ENCODE results near the gene KCNT2.

Gene KCNT2

GRCh38 chr1:196385109-196385508 is 223.1 kb downstream of the KCNT2 start:
- Histone ChIP-seq H3K27me3 (ENCODE audit: control insufficient read depth in 1 of 2, insufficient read depth in 2 of 2, low read length in 2 of 2) (no peaks in the 10 kb centered on the region), H3K4me1 (ENCODE audit: control insufficient read depth in 1 of 2, insufficient read depth in 2 of 2, low read length in 2 of 2) (no peaks in the 10 kb centered on the region), H3K9ac (ENCODE audit: low read depth in 1 of 2, low read length in 2 of 2) (no peak overlapping the region), H3K36me3 (ENCODE audit: control insufficient read depth in 1 of 2, insufficient read depth in 2 of 2, low read length in 2 of 2) (no peaks in the 10 kb centered on the region), H3K27ac (ENCODE audit: low read depth, low read length) (no peak overlapping the region), H3K9me3 (ENCODE audit: control insufficient read depth in 1 of 2, low read length in 2 of 2) (no peaks in the 10 kb centered on the region), H3K4me3 (ENCODE audit: low read depth in 1 of 2, low read length in 2 of 2) (no peak overlapping the region)

- Histone ChIP-seq H3K9me3 (ENCODE audit: control insufficient read depth in 1 of 2, low read length in 2 of 2) (no peaks in the 10 kb centered on the region), H3K27ac (ENCODE audit: low read depth, low read length) (no peak overlapping the region), H3K27me3 (ENCODE audit: control insufficient read depth in 1 of 2, insufficient read depth in 2 of 2, low read length in 2 of 2) (no peaks in the 10 kb centered on the region), H3K36me3 (ENCODE audit: control insufficient read depth in 1 of 2, insufficient read depth in 2 of 2, low read length in 2 of 2) (no peaks in the 10 kb centered on the region), H3K9ac (ENCODE audit: low read depth in 1 of 2, low read length in 2 of 2) (no peak overlapping the region), H3K4me3 (ENCODE audit: low read depth in 1 of 2, low read length in 2 of 2) (no peak overlapping the region), H3K4me1 (ENCODE audit: control insufficient read depth in 1 of 2, insufficient read depth in 2 of 2, low read length in 2 of 2) (no peaks in the 10 kb centered on the region)
Observed at GRCh38 chr1:196382383-196382782, 225.9 kb downstream of the KCNT2 start.

DNA sequence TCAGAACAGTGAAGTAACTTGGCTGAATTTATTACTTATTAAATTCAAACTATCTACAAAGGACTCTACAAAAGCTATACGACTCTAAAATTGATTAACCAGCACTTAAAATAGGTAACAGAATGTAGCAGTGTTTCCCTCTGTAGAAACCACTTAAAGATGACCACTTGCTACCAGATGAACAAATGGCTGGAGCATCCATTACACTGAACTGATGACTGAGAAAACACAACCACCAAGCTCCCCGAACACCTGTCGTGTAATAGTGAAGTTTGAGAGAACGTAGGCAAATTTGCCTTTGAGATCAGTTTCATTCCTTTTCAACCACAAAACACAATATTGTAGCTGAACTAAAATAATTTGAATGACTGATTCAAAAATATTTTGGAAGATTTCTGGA is 226.7 kb downstream of the KCNT2 start:
- Histone ChIP-seq H3K36me3 (ENCODE audit: control insufficient read depth in 1 of 2, insufficient read depth in 2 of 2, low read length in 2 of 2) (no peaks in the 10 kb centered on the region), H3K9ac (ENCODE audit: low read depth in 1 of 2, low read length in 2 of 2) (no peak overlapping the region), H3K4me3 (ENCODE audit: low read depth in 1 of 2, low read length in 2 of 2) (no peak overlapping the region)

DNA sequence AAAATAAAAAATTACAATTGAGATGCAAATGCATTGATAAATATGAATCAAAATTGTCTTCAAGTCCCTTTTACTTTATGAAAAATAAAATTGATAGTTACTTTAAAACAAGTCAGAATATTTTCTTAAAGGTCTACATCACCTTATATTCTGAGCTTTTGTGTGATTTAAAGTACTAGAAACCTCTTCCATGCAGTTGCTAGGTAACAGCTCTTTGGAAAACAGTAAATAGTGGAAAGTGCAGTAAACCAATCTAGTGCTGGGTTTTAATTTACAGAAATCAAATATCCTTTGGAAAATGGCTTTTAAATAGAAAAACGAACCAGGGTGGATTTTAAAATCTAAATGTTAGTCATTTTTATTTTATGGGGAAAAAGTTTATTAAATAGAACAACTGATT is 227.9 kb downstream of the KCNT2 start:
- no peak overlapping the region for H3K27ac ChIP-seq (ENCODE audit: low read depth, low read length)

More for the DNA sequence above, 226.7 kb downstream of the KCNT2 start:
- H3K27ac ChIP-seq (ENCODE audit: low read depth, low read length) = no peak overlapping the region
- H3K9me3 ChIP-seq (ENCODE audit: control insufficient read depth in 1 of 2, low read length in 2 of 2) = no peaks in the 10 kb centered on the region
- H3K4me1 ChIP-seq (ENCODE audit: control insufficient read depth in 1 of 2, insufficient read depth in 2 of 2, low read length in 2 of 2) = no peaks in the 10 kb centered on the region
- H3K27me3 ChIP-seq (ENCODE audit: control insufficient read depth in 1 of 2, insufficient read depth in 2 of 2, low read length in 2 of 2) = no peaks in the 10 kb centered on the region

DNA sequence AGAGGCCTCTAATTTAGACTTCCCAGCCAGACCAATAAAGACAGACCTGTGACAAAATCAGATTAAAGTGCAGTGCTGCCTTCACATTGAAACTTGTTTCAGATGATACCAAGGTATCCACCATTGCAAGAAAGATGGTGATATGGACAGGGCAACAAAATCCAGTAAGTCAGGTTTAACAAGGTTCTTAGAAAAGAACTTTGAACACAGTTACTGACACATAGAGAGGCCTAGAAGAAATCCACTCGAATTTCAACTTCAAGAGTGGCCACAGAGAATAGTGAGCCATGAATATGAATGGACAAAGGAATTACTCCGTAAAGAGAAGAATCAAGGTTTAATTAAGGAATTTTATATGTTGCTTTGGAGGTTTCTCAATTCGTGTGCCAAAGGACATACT is 230.4 kb downstream of the KCNT2 start:
- no peak overlapping the region for H3K27ac ChIP-seq (ENCODE audit: low read depth, low read length)

More for the DNA sequence above, 227.9 kb downstream of the KCNT2 start:
- Histone ChIP-seq H3K9me3 (ENCODE audit: control insufficient read depth in 1 of 2, low read length in 2 of 2) (no peaks in the 10 kb centered on the region), H3K4me3 (ENCODE audit: low read depth in 1 of 2, low read length in 2 of 2) (no peak overlapping the region), H3K36me3 (ENCODE audit: control insufficient read depth in 1 of 2, insufficient read depth in 2 of 2, low read length in 2 of 2) (no peaks in the 10 kb centered on the region), H3K27me3 (ENCODE audit: control insufficient read depth in 1 of 2, insufficient read depth in 2 of 2, low read length in 2 of 2) (no peaks in the 10 kb centered on the region), H3K9ac (ENCODE audit: low read depth in 1 of 2, low read length in 2 of 2) (no peak overlapping the region), H3K4me1 (ENCODE audit: control insufficient read depth in 1 of 2, insufficient read depth in 2 of 2, low read length in 2 of 2) (no peaks in the 10 kb centered on the region)

GRCh38 chr1:196376630-196377328 is 231.5 kb downstream of the KCNT2 start:
- H3K9me3 ChIP-seq (ENCODE audit: control insufficient read depth in 1 of 2, low read length in 2 of 2) = no peaks in the 10 kb centered on the region
- no peak overlapping the region for H3K9ac ChIP-seq (ENCODE audit: low read depth in 1 of 2, low read length in 2 of 2)
- H3K27ac ChIP-seq (ENCODE audit: low read depth, low read length) = no peak overlapping the region
- H3K36me3 ChIP-seq (ENCODE audit: control insufficient read depth in 1 of 2, insufficient read depth in 2 of 2, low read length in 2 of 2) = no peaks in the 10 kb centered on the region
- no peaks in the 10 kb centered on the region for H3K4me1 ChIP-seq (ENCODE audit: control insufficient read depth in 1 of 2, insufficient read depth in 2 of 2, low read length in 2 of 2)
- no peak overlapping the region for H3K4me3 ChIP-seq (ENCODE audit: low read depth in 1 of 2, low read length in 2 of 2)
- H3K27me3 ChIP-seq (ENCODE audit: control insufficient read depth in 1 of 2, insufficient read depth in 2 of 2, low read length in 2 of 2) = no peaks in the 10 kb centered on the region

More for the DNA sequence above, 230.4 kb downstream of the KCNT2 start:
- H3K9me3 ChIP-seq (ENCODE audit: control insufficient read depth in 1 of 2, low read length in 2 of 2) = no peaks in the 10 kb centered on the region
- H3K27me3 ChIP-seq (ENCODE audit: control insufficient read depth in 1 of 2, insufficient read depth in 2 of 2, low read length in 2 of 2) = no peaks in the 10 kb centered on the region
- H3K9ac ChIP-seq (ENCODE audit: low read depth in 1 of 2, low read length in 2 of 2) = no peak overlapping the region
- no peaks in the 10 kb centered on the region for H3K36me3 ChIP-seq (ENCODE audit: control insufficient read depth in 1 of 2, insufficient read depth in 2 of 2, low read length in 2 of 2)
- H3K4me3 ChIP-seq (ENCODE audit: low read depth in 1 of 2, low read length in 2 of 2) = no peak overlapping the region
- H3K4me1 ChIP-seq (ENCODE audit: control insufficient read depth in 1 of 2, insufficient read depth in 2 of 2, low read length in 2 of 2) = no peaks in the 10 kb centered on the region

DNA sequence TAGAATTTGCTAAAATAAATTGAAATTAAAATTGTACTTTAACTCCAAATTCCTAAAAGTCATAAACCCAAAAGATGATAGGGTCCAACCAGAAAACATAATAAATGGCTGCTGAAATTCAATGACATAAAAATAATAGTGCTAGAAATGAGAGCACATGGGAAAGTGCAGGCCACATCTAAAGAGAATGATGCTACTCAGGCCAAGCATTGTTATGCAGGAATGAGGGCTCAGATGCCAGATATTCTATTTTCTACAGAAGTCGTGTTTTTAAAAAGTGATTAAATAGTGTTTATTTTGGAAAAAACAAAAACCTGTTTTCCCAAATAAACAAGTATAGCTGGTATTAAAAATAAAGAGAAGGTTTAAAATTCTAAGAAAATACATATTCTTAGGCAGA is 234.4 kb downstream of the KCNT2 start:
- H3K27me3 ChIP-seq (ENCODE audit: control insufficient read depth in 1 of 2, insufficient read depth in 2 of 2, low read length in 2 of 2) = no peaks in the 10 kb centered on the region
- H3K4me1 ChIP-seq (ENCODE audit: control insufficient read depth in 1 of 2, insufficient read depth in 2 of 2, low read length in 2 of 2) = no peaks in the 10 kb centered on the region
- H3K9ac ChIP-seq (ENCODE audit: low read depth in 1 of 2, low read length in 2 of 2) = no peak overlapping the region
- no peak overlapping the region for H3K4me3 ChIP-seq (ENCODE audit: low read depth in 1 of 2, low read length in 2 of 2)
- no peaks in the 10 kb centered on the region for H3K36me3 ChIP-seq (ENCODE audit: control insufficient read depth in 1 of 2, insufficient read depth in 2 of 2, low read length in 2 of 2)
- H3K9me3 ChIP-seq (ENCODE audit: control insufficient read depth in 1 of 2, low read length in 2 of 2) = no peaks in the 10 kb centered on the region
- H3K27ac ChIP-seq (ENCODE audit: low read depth, low read length) = no peak overlapping the region

DNA sequence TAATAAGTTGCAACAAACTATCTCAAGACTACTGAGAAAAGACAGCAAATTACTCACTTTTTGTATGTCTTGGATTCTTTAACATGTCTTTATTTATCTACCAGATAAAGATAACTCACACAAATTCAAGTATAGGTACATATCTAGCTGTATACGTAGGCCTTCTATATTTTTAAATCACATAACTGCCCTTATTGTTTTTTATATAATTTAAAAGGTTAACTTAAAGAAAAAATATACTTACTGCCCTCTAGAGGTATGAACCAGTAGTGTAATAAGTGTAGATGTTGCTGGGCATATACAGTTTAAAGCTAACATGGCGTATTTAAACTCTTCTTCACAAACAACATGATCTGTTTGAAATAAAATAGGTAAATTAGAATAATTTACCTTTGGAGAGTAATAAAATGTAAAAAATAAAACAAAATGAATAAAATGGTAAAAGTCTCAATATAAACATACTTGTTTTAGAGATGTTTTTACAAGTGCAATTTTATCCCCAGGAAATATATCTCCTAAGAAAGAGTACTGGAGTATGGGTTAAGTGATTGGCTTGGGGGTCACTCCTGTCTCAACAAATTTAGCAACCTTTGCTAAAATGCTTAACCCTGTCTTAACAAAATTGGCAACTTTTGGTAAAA is 235.2 kb downstream of the KCNT2 start:
- Histone ChIP-seq H3K9ac (ENCODE audit: low read depth in 1 of 2, low read length in 2 of 2) (no peak overlapping the region), H3K27ac (ENCODE audit: low read depth, low read length) (no peak overlapping the region)

DNA sequence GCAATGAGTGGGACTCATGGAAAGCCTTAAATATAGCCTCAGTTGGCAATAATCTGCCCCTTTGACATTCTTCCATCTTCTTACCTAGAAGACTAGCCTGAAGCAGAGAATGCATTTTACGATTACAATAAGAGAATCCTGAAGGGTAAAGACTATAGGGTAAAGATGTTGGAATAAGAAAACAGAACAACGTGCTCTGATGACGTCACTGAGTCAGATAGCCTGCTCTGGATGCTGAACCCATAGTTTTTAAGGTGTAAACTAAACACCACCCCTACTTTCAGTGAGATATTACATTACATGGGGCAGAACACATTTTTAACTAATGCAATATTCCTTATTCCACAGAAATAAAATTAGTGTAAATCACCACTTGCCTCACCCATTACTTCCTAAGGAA is 240.4 kb downstream of the KCNT2 start:
- Histone ChIP-seq H3K27me3 (ENCODE audit: control insufficient read depth in 1 of 2, insufficient read depth in 2 of 2, low read length in 2 of 2) (no peaks in the 10 kb centered on the region), H3K27ac (ENCODE audit: low read depth, low read length) (no peak overlapping the region), H3K4me1 (ENCODE audit: control insufficient read depth in 1 of 2, insufficient read depth in 2 of 2, low read length in 2 of 2) (no peaks in the 10 kb centered on the region), H3K4me3 (ENCODE audit: low read depth in 1 of 2, low read length in 2 of 2) (no peak overlapping the region), H3K9me3 (ENCODE audit: control insufficient read depth in 1 of 2, low read length in 2 of 2) (no peaks in the 10 kb centered on the region), H3K9ac (ENCODE audit: low read depth in 1 of 2, low read length in 2 of 2) (no peak overlapping the region), H3K36me3 (ENCODE audit: control insufficient read depth in 1 of 2, insufficient read depth in 2 of 2, low read length in 2 of 2) (no peaks in the 10 kb centered on the region)

More for the DNA sequence above, 235.2 kb downstream of the KCNT2 start:
- Histone ChIP-seq H3K4me3 (ENCODE audit: low read depth in 1 of 2, low read length in 2 of 2) (no peak overlapping the region), H3K9me3 (ENCODE audit: control insufficient read depth in 1 of 2, low read length in 2 of 2) (no peaks in the 10 kb centered on the region), H3K36me3 (ENCODE audit: control insufficient read depth in 1 of 2, insufficient read depth in 2 of 2, low read length in 2 of 2) (no peaks in the 10 kb centered on the region), H3K4me1 (ENCODE audit: control insufficient read depth in 1 of 2, insufficient read depth in 2 of 2, low read length in 2 of 2) (no peaks in the 10 kb centered on the region), H3K27me3 (ENCODE audit: control insufficient read depth in 1 of 2, insufficient read depth in 2 of 2, low read length in 2 of 2) (no peaks in the 10 kb centered on the region)

- Histone ChIP-seq H3K27me3 (ENCODE audit: control insufficient read depth in 1 of 2, insufficient read depth in 2 of 2, low read length in 2 of 2) (no peaks in the 10 kb centered on the region), H3K4me1 (ENCODE audit: control insufficient read depth in 1 of 2, insufficient read depth in 2 of 2, low read length in 2 of 2) (no peaks in the 10 kb centered on the region), H3K36me3 (ENCODE audit: control insufficient read depth in 1 of 2, insufficient read depth in 2 of 2, low read length in 2 of 2) (no peaks in the 10 kb centered on the region), H3K9ac (ENCODE audit: low read depth in 1 of 2, low read length in 2 of 2) (no peak overlapping the region), H3K9me3 (ENCODE audit: control insufficient read depth in 1 of 2, low read length in 2 of 2) (no peaks in the 10 kb centered on the region), H3K4me3 (ENCODE audit: low read depth in 1 of 2, low read length in 2 of 2) (no peak overlapping the region), H3K27ac (ENCODE audit: low read depth, low read length) (no peak overlapping the region)
Observed at GRCh38 chr1:196366817-196367495, 241.3 kb downstream of the KCNT2 start.
